Muscle of leg (tissue), 11 donors: ENCODE results near the gene PARK7. TPM values are rescaled to one million over a fixed set of nuclear protein-coding genes. Genes with fewer than 3 reads are reported as not detected.
"Not testable (repeated sequence)": the region's sequence is repeated elsewhere in the genome, so short reads cannot be mapped to it uniquely, and the experiment has no call there.

Source experiments
- DNase-seq: peaks from one replicate; pipeline ENCODE4 v3.0.0; 2013
- H3K27ac ChIP-seq: one replicate; pipeline ENCODE4 v1.5.1; 2013; ENCODE audit warnings: mild to moderate bottlenecking, low read length, control low read depth
- H3K27me3 ChIP-seq: one replicate; pipeline ENCODE4 v1.6.1; 2013; ENCODE audit warnings: low read length; ENCODE audit not compliant: control insufficient read depth, insufficient read depth
- H3K36me3 ChIP-seq: one replicate; pipeline ENCODE4 v1.6.1; 2013; ENCODE audit warnings: low read length; ENCODE audit not compliant: control insufficient read depth, insufficient read depth
- H3K4me1 ChIP-seq: one replicate; pipeline ENCODE4 v1.6.1; 2013; ENCODE audit warnings: low read length; ENCODE audit not compliant: control insufficient read depth, insufficient read depth
- H3K4me3 ChIP-seq: one replicate; pipeline ENCODE4 v1.5.1; 2013; ENCODE audit warnings: low read length, control low read depth
- H3K9me3 ChIP-seq: replicated peaks from 2 replicates; pipeline ENCODE4 v1.6.1; 2013; ENCODE audit warnings: low read depth, low read length; ENCODE audit not compliant: control insufficient read depth
- WGBS: methylation state at CpG from one replicate; pipeline ENCODE4 v1.1.5; 2013; ENCODE audit warnings: missing lambda C conversion rate; ENCODE audit not compliant: insufficient coverage; 5-methylcytosine and 5-hydroxymethylcytosine counted together
- polyA plus RNA-seq, 8 donors: library from polyadenylated mRNA; unstranded; fragments of 120-200 nt; gene quantifications; one replicate each; pipeline versions ENCODE4 v1.2.1 to v1.2.3, GENCODE V29; 2013; ENCODE audit warnings: inconsistent platforms in 1 of 8, low replicate concordance in 1 of 8; ENCODE audit not compliant: insufficient read length in 8 of 8, insufficient read depth in 1 of 8
- total RNA-seq: library from RNA; stranded (reverse); fragments of 120-200 nt; gene quantifications from one replicate; pipeline ENCODE4 v1.2.4, GENCODE V29; 2013

Gene PARK7
- total and polyA plus RNA-seq, 9 donors, result 236 to 363 (median 328) TPM

GRCh38 chr1:7960165-7960564, 1.3 kb upstream of the PARK7 start:
- Histone ChIP-seq H3K27ac (no peak overlapping the region), H3K4me3 (no peak overlapping the region), H3K27me3 (no peaks in the 10 kb centered on the region), H3K36me3 (peaks cover 21% of the 10 kb centered on the region), H3K4me1 (peaks cover 6% of the 10 kb centered on the region), H3K9me3 (no peaks in the 10 kb centered on the region)
- 100% methylated on average over 2 of the region's 2 CpGs for WGBS
- DNase-seq, result no peak

GRCh38 chr1:7960867-7961215, 670 bp upstream of the PARK7 start:
- H3K9me3 ChIP-seq, result no peaks in the 10 kb centered on the region
- WGBS, result 0% methylated on average over 1 of the region's 3 CpGs
- H3K27me3 ChIP-seq, result no peaks in the 10 kb centered on the region

GRCh38 chr1:7962014-7962335, 464 bp downstream of the PARK7 start:
- no peaks in the 10 kb centered on the region for H3K27me3 ChIP-seq
- H3K27ac ChIP-seq, result peak overlapping the region; percentile 85
- H3K36me3 ChIP-seq, result peaks cover 34% of the 10 kb centered on the region
- H3K4me3 ChIP-seq, result peak overlapping the region; percentile 74
- no peaks in the 10 kb centered on the region for H3K9me3 ChIP-seq
- 0% methylated on average over 5 of the region's 10 CpGs for WGBS
- H3K4me1 ChIP-seq, result peaks cover 6% of the 10 kb centered on the region
- no peak for DNase-seq

More at GRCh38 chr1:7960867-7961215, 670 bp upstream of the PARK7 start:
- peak overlapping the region; percentile 74 for H3K4me3 ChIP-seq
- H3K27ac ChIP-seq, result peak overlapping the region; percentile 86
- H3K4me1 ChIP-seq, result peaks cover 6% of the 10 kb centered on the region
- no peak for DNase-seq
- H3K36me3 ChIP-seq, result peaks cover 27% of the 10 kb centered on the region

- peaks cover 6% of the 10 kb centered on the region for H3K4me1 ChIP-seq
- H3K9me3 ChIP-seq, result no peaks in the 10 kb centered on the region
- no peak overlapping the region for H3K27ac ChIP-seq
- WGBS, result 95% methylated on average over 3 of the region's 11 CpGs
- H3K36me3 ChIP-seq, result peaks cover 38% of the 10 kb centered on the region
- peak overlapping the region; percentile 74 for H3K4me3 ChIP-seq
- no peak for DNase-seq
- H3K27me3 ChIP-seq, result no peaks in the 10 kb centered on the region
Measured at GRCh38 chr1:7962636-7963377, 1.3 kb downstream of the PARK7 start.

GRCh38 chr1:7963378-7963730, 1.8 kb downstream of the PARK7 start:
- not testable (repeated sequence) for H3K4me1 ChIP-seq, H3K4me3 ChIP-seq, H3K27me3 ChIP-seq, H3K27ac ChIP-seq, H3K9me3 ChIP-seq, DNase-seq
- peaks cover 39% of the 10 kb centered on the region for H3K36me3 ChIP-seq
- WGBS, result 96% methylated on average over 5 of the region's 12 CpGs

- not testable (repeated sequence) for H3K4me3 ChIP-seq, H3K27me3 ChIP-seq, H3K27ac ChIP-seq, DNase-seq, H3K4me1 ChIP-seq, H3K9me3 ChIP-seq
- WGBS, result no CpG with 5 or more reads among the region's 7 CpGs
- H3K36me3 ChIP-seq, result peaks cover 44% of the 10 kb centered on the region
Measured at GRCh38 chr1:7963841-7964240, 2.3 kb downstream of the PARK7 start.

GRCh38 chr1:7964476-7964875, 3.0 kb downstream of the PARK7 start:
- peaks cover 48% of the 10 kb centered on the region for H3K36me3 ChIP-seq
- peaks cover 6% of the 10 kb centered on the region for H3K4me1 ChIP-seq
- no peak overlapping the region for H3K27ac ChIP-seq

GRCh38 chr1:7967196-7967595, 5.7 kb downstream of the PARK7 start:
- DNase-seq, result peak; percentile 32
- no peaks in the 10 kb centered on the region for H3K9me3 ChIP-seq
- WGBS, result 20% methylated on average over 1 of the region's 1 CpG
- H3K4me3 ChIP-seq, result no peak overlapping the region
- H3K36me3 ChIP-seq, result peaks cover 72% of the 10 kb centered on the region
- H3K27ac ChIP-seq, result no peak overlapping the region
- no peaks in the 10 kb centered on the region for H3K4me1 ChIP-seq
- no peaks in the 10 kb centered on the region for H3K27me3 ChIP-seq

More at GRCh38 chr1:7964476-7964875, 3.0 kb downstream of the PARK7 start:
- H3K4me3 ChIP-seq, result no peak overlapping the region
- 100% methylated on average over 1 of the region's 3 CpGs for WGBS
- H3K9me3 ChIP-seq, result no peaks in the 10 kb centered on the region
- DNase-seq, result no peak
- no peaks in the 10 kb centered on the region for H3K27me3 ChIP-seq

GRCh38 chr1:7967651-7968050, 6.1 kb downstream of the PARK7 start:
- Histone ChIP-seq H3K27ac (no peak overlapping the region), H3K4me3 (no peak overlapping the region), H3K4me1 (no peaks in the 10 kb centered on the region), H3K36me3 (peaks cover 74% of the 10 kb centered on the region), H3K9me3 (no peaks in the 10 kb centered on the region), H3K27me3 (no peaks in the 10 kb centered on the region)
- no peak for DNase-seq
- WGBS, result no CpG with 5 or more reads among the region's 4 CpGs

- Histone ChIP-seq H3K9me3 (no peaks in the 10 kb centered on the region), H3K27ac (no peak overlapping the region), H3K4me1 (no peaks in the 10 kb centered on the region), H3K27me3 (no peaks in the 10 kb centered on the region), H3K36me3 (peaks cover 64% of the 10 kb centered on the region), H3K4me3 (no peak overlapping the region)
- whole genome bisulfite sequencing, result 79% methylated on average over 2 of the region's 2 CpGs
- DNase-seq, result no peak
Measured at GRCh38 chr1:7970246-7970645, 8.7 kb downstream of the PARK7 start.

- WGBS, result 90% methylated on average over 3 of the region's 6 CpGs
- H3K4me3 ChIP-seq, result no peak overlapping the region
- H3K27ac ChIP-seq, result no peak overlapping the region
- H3K9me3 ChIP-seq, result no peaks in the 10 kb centered on the region
- no peaks in the 10 kb centered on the region for H3K27me3 ChIP-seq
- peaks cover 56% of the 10 kb centered on the region for H3K36me3 ChIP-seq
- no peak for DNase-seq
- H3K4me1 ChIP-seq, result no peaks in the 10 kb centered on the region
Measured at GRCh38 chr1:7971024-7971423, 9.5 kb downstream of the PARK7 start.
